ENCODE data around the gene CDH15.

Gene CDH15

DNA sequence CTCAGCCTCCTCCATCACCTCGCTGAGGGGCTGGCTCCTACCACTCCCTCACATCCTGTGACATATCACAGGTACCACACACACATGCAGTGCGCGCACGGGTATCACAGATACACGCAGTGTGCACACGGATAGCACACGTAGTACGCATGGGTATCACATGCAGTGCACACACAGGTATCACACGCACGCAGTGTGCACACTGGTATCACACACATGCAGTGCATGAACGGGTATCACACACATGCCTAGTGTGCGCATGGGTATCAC, 47.8 kb upstream of the CDH15 start:
- TF ChIP-seq EZH2 (IDR thresholded peaks at IDR 0.05; ENCODE audit: borderline replicate concordance, low read depth, low read length, severe bottlenecking) = no peak
- TF ChIP-seq, protein P1, sequence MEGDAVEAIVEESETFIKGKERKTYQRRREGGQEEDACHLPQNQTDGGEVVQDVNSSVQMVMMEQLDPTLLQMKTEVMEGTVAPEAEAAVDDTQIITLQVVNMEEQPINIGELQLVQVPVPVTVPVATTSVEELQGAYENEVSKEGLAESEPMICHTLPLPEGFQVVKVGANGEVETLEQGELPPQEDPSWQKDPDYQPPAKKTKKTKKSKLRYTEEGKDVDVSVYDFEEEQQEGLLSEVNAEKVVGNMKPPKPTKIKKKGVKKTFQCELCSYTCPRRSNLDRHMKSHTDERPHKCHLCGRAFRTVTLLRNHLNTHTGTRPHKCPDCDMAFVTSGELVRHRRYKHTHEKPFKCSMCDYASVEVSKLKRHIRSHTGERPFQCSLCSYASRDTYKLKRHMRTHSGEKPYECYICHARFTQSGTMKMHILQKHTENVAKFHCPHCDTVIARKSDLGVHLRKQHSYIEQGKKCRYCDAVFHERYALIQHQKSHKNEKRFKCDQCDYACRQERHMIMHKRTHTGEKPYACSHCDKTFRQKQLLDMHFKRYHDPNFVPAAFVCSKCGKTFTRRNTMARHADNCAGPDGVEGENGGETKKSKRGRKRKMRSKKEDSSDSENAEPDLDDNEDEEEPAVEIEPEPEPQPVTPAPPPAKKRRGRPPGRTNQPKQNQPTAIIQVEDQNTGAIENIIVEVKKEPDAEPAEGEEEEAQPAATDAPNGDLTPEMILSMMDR (IDR thresholded peaks at IDR 0.05; ENCODE audit: borderline replicate concordance, extremely low read depth, low read length, poor library complexity, severe bottlenecking) = no peak
- Histone ChIP-seq H3K27me3 (ENCODE audit: insufficient read depth, low read length, poor library complexity) (no peaks in the 10 kb centered on the region), H3K36me3 (ENCODE audit: insufficient read depth, low read length) (peaks cover 67% of the 10 kb centered on the region), H3K79me2 (ENCODE audit: insufficient read depth, low read length) (no peaks in the 10 kb centered on the region; the same call in 1 of the 2 replicates), H3K4me2 (ENCODE audit: insufficient read depth, low read length) (no peak overlapping the region), H3K27ac (ENCODE audit: low read length) (no peak overlapping the region), H3K4me3 (ENCODE audit: low read depth in 1 of 2, low read length in 2 of 2) (no peak overlapping the region), H3K9ac (ENCODE audit: low read depth, low read length) (no peak overlapping the region), H4K20me1 (ENCODE audit: insufficient read depth, low read length) (0 out of 2 replicates have a peak, but pooled peaks cover 2% of the 10 kb centered on the region), H3K4me1 (ENCODE audit: insufficient read depth, low read length) (no peaks in the 10 kb centered on the region), H2AFZ (ENCODE audit: low read depth, low read length) (no peak overlapping the region), H3K9me3 (ENCODE audit: insufficient read depth, low read length, severe bottlenecking) (no peaks in the 10 kb centered on the region)
- DNase-seq (no peak), ATAC-seq (ENCODE audit: insufficient read depth, low read depth) (no peak)

DNA sequence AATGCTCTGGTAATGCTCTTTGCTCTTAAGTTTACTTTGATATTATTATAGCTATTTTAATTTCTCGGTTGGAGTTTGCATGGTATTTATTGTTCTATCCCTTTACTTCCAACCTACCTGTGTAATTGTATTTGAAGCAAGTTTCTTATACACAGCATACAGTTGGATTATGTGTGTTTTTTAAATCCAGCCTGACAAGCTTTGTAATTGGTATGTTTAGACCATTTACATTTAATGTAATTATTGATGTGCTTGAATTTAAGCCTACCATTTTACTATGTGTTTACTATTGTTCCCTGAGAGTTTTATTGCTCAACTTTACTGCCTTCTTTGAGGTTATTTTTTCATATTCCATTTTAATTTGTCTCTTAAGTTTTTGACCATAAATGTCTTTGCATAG, 42.2 kb upstream of the CDH15 start:
- Histone ChIP-seq H3K27ac (ENCODE audit: low read length) (no peak overlapping the region), H3K9ac (ENCODE audit: low read depth, low read length) (no peak overlapping the region), H3K36me3 (ENCODE audit: insufficient read depth, low read length) (peaks cover 54% of the 10 kb centered on the region), H3K4me3 (ENCODE audit: low read depth in 1 of 2, low read length in 2 of 2) (no peak overlapping the region), H3K79me2 (ENCODE audit: insufficient read depth, low read length) (peaks cover 3% of the 10 kb centered on the region; the same call in 1 of the 2 replicates), H4K20me1 (ENCODE audit: insufficient read depth, low read length) (0 out of 2 replicates have a peak, but pooled peaks cover 5% of the 10 kb centered on the region), H3K9me3 (ENCODE audit: insufficient read depth, low read length, severe bottlenecking) (no peaks in the 10 kb centered on the region), H2AFZ (ENCODE audit: low read depth, low read length) (no peak overlapping the region), H3K4me2 (ENCODE audit: insufficient read depth, low read length) (no peak overlapping the region), H3K27me3 (ENCODE audit: insufficient read depth, low read length, poor library complexity) (no peaks in the 10 kb centered on the region), H3K4me1 (ENCODE audit: insufficient read depth, low read length) (no peaks in the 10 kb centered on the region)
- TF ChIP-seq, protein P1 (IDR thresholded peaks at IDR 0.05; ENCODE audit: borderline replicate concordance, extremely low read depth, low read length, poor library complexity, severe bottlenecking) = no peak
- TF ChIP-seq EZH2 (IDR thresholded peaks at IDR 0.05; ENCODE audit: borderline replicate concordance, low read depth, low read length, severe bottlenecking) = no peak
- DNase-seq (no peak), ATAC-seq (ENCODE audit: insufficient read depth, low read depth) (no peak)

DNA sequence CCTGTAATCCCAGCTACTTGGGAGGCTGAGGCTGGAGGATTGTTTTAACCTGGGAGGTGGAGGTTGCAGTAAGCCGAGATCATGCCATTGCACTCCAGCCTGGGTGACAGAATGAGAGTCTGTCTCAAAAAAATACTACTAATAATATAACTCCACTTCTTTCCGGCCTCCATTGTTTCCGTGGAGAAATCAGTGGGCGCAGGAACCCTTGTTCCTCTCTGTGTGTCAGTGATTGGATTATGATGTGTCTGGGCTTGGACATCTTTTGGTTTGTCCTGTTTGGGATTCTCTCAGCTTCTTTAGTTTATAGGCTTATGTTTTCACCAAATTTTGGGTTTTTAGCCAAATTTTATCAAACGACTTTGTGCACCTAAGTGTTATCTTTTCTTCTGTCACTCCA, 41.1 kb upstream of the CDH15 start:
- peaks cover 5% of the 10 kb centered on the region; the same call in 1 of the 2 replicates for H4K20me1 ChIP-seq (ENCODE audit: insufficient read depth, low read length)
- no peak overlapping the region for H3K9ac ChIP-seq (ENCODE audit: low read depth, low read length)
- H3K27me3 ChIP-seq (ENCODE audit: insufficient read depth, low read length, poor library complexity) = no peaks in the 10 kb centered on the region
- TF ChIP-seq EZH2 (IDR thresholded peaks at IDR 0.05; ENCODE audit: borderline replicate concordance, low read depth, low read length, severe bottlenecking) = no peak
- TF ChIP-seq, protein P1 (IDR thresholded peaks at IDR 0.05; ENCODE audit: borderline replicate concordance, extremely low read depth, low read length, poor library complexity, severe bottlenecking) = no peak
- H3K4me1 ChIP-seq (ENCODE audit: insufficient read depth, low read length) = no peaks in the 10 kb centered on the region
- ATAC-seq (ENCODE audit: insufficient read depth, low read depth) = no peak
- no peaks in the 10 kb centered on the region for H3K9me3 ChIP-seq (ENCODE audit: insufficient read depth, low read length, severe bottlenecking)
- no peak for DNase-seq
- peaks cover 56% of the 10 kb centered on the region for H3K36me3 ChIP-seq (ENCODE audit: insufficient read depth, low read length)
- H2AFZ ChIP-seq (ENCODE audit: low read depth, low read length) = no peak overlapping the region
- H3K4me2 ChIP-seq (ENCODE audit: insufficient read depth, low read length) = no peak overlapping the region
- H3K4me3 ChIP-seq (ENCODE audit: low read depth in 1 of 2, low read length in 2 of 2) = no peak overlapping the region
- H3K79me2 ChIP-seq (ENCODE audit: insufficient read depth, low read length) = peaks cover 3% of the 10 kb centered on the region; the same call in 1 of the 2 replicates
- H3K27ac ChIP-seq (ENCODE audit: low read length) = no peak overlapping the region

DNA sequence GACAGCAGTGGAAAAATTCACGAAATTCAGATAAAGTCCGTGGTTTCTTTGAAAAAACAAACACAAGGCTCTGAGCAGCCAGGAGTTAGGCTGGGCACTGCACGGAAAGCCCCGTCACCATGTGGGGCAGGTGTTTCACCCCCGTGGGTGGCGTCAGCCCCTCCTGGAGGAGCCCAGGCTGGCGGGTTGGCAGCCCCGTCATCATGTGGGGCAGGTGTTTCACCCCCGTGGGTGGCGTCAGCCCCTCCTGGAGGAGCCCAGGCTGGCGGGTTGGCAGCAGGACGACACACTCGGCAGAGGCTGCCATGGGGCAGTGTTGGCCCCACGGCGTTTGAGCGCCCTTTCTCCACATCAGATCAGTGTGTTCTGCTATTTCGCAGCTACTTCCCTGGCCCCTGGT, 39.8 kb upstream of the CDH15 start:
- no peak overlapping the region for H3K4me2 ChIP-seq (ENCODE audit: insufficient read depth, low read length)
- peaks cover 58% of the 10 kb centered on the region for H3K36me3 ChIP-seq (ENCODE audit: insufficient read depth, low read length)
- H3K27ac ChIP-seq (ENCODE audit: low read length) = no peak overlapping the region
- H4K20me1 ChIP-seq (ENCODE audit: insufficient read depth, low read length) = peaks cover 10% of the 10 kb centered on the region
- ATAC-seq (ENCODE audit: insufficient read depth, low read depth) (no peak), DNase-seq (no peak)
- H3K27me3 ChIP-seq (ENCODE audit: insufficient read depth, low read length, poor library complexity) = no peaks in the 10 kb centered on the region
- peaks cover 3% of the 10 kb centered on the region; the same call in 1 of the 2 replicates for H3K79me2 ChIP-seq (ENCODE audit: insufficient read depth, low read length)
- no peaks in the 10 kb centered on the region for H3K9me3 ChIP-seq (ENCODE audit: insufficient read depth, low read length, severe bottlenecking)
- TF ChIP-seq EZH2 (IDR thresholded peaks at IDR 0.05; ENCODE audit: borderline replicate concordance, low read depth, low read length, severe bottlenecking) = no peak
- TF ChIP-seq, protein P1 (IDR thresholded peaks at IDR 0.05; ENCODE audit: borderline replicate concordance, extremely low read depth, low read length, poor library complexity, severe bottlenecking) = no peak
- H3K4me3 ChIP-seq (ENCODE audit: low read depth in 1 of 2, low read length in 2 of 2) = no peak overlapping the region
- H2AFZ ChIP-seq (ENCODE audit: low read depth, low read length) = no peak overlapping the region
- no peak overlapping the region for H3K9ac ChIP-seq (ENCODE audit: low read depth, low read length)
- no peaks in the 10 kb centered on the region for H3K4me1 ChIP-seq (ENCODE audit: insufficient read depth, low read length)
